IPS DF 4.7 (cell line): ENCODE measurements around the gene INKA1.
A peak's percentile ranks its signal among the peaks of the same experiment; 100 is the strongest.

ENCODE experiments used
- DNase-seq: peaks from one replicate; pipeline ENCODE4 v3.0.0-alpha.2; 2013; ENCODE audit warnings: low spot score; ENCODE audit errors: extremely low read depth

The INKA1 gene

DNA sequence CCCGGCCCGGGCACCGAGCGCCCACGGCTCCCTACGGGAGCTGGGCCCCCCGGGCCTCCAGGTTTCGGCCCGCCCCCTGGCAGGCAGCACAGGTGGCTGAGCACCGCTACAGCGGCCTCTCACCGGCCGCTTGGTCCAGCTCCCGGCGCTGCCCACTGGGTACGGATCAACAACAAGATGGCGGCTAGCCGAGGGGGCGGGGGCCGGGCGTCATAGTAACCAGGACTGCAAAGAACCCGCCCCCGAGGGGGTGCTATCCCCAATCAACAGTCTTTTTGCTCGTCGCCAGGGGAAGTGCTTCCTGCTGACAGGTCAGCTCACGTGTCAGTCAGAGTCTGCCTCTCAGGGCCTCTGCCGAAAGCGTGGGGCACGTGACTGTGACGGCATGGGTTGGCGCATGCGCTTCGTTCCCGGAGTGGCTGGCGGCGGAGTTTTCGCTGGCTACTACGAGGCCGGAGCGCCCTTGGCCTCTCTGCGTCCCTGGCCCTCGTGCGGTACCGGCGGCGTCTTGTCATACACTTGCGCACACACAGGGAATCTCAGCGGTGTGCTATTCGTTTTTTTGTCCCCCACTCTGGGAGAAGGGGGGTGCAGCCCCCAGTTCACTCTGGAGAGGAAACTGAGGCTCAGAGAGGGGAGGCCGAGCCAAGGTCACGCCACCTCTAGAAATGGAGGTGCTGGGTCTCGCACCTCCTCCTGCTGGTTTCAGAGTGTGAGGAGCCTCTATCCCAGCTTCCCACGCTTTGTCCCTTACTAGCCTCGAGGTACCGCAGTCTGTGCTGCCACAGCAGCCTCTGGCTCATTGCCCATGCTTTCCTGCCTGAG is 16.5 kb upstream of the INKA1 start, which contains the start of gene IP6K1:
Gene IP6K1, minus strand, starts transcription at position 186 of the 825 bp plus-strand sequence. CDS start 38,502 bp downstream, outside the sequence.
- DNase-seq, result peak; percentile 99

DNA sequence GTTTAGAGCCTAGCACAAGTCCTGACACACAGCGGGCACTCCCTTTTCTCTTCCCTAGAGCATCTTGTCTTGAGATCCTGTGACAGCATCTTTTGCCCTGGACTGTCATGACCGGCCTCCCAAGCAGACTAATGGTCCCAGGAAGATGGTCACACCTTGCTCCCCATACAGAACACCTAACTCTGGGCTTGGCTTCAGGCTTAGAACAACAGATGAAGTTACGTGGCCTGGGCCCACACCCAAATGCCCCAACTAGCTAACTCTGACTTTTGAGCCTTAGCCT is 15.9 kb upstream of the INKA1 start:
- DNase-seq, result no peak

DNA sequence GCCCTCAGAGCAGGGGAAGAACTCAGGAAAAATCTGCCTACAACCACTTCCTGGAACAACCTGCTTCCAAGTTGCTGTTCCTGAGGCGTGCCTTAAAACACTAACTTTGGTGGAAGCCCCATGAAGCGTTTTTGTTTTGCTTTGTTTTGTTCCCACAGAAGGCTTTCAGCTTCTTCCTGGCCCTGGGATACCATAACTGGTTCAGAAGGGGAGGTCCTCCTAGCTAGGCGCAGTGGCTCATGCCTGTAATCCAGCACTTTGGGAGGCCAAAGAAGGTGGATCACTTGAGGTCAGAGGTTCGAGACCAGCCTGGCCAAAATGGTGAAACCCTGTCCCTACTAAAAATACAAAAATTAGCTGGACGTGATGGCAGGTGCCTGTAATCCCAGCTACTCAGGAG is 15.5 kb upstream of the INKA1 start:
- no peak for DNase-seq

DNA sequence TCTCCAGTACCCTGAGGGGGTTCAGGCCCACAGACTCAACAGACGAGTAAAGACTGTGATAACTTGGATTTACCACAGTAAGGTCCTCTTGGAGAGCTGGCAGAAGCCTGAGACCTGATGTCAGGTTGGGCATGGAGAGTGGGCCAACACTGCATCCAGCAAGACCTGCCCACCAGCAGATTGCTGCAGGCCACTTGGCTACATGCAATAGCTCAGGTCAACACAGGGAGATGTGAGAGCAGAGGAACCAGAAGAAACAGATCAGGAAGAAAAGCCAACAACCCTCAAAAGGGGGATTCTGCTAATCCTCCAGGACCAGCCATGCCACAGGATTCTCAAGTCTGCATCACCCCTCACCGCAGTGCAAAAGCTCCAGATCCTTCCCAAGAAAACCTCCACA is 15.0 kb upstream of the INKA1 start:
- no peak for DNase-seq

DNA sequence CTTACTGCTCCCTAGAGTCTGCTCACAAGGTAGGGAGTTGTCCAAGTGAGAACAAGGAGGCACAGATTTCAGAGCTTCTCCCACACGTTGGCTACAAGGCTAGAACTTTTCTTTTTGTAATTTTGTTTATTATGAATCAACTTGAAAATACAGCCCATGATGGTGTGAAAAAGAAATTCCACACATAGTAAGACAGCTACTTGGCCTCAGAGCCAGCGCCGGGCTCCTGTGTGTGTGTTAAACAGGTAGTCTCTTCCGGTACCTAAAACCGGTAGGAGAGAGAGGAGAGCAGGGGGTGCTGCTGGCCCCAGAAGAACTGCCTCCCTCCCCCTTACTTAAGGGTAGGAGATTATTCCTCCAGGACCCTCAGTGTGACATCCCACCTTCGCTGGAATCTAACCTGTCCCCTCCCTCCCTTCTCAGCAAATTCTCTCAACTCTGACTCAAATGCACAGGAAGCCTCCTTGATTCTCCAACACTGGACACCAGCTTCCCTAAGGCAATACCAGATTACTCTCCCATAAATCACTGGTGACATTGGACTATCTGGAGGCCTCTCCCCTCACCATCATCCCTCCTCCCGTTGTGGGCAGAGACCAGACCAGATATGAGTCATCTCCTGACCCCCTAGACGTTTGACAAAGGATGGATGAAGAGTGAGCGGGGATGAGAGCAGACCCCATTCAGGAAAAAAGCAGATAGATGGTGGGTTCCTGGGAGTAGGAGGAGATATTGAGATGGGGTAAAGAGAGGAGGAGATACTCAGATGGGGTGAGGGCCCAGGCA is 12.2 kb upstream of the INKA1 start:
- no peak for DNase-seq

DNA sequence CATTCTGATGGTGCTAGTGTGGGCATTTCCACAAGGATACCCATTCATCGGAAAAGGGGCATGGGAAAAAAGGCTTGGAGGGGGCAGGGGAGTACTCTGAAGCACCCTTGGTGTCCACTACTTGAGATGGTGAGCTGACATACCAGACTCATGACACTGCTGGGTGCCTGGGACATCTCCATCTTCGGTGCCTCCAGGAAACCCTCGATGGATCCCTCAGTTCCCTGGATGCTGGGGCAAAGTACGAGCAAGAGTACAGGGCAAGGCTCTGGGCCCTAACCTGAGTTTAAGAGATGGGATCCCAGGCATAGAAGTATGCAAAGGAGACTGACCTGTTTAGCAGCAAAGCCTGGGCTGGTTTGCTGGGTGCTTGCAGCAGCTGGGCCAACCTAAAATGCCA is 11.5 kb upstream of the INKA1 start:
- DNase-seq, result no peak

DNA sequence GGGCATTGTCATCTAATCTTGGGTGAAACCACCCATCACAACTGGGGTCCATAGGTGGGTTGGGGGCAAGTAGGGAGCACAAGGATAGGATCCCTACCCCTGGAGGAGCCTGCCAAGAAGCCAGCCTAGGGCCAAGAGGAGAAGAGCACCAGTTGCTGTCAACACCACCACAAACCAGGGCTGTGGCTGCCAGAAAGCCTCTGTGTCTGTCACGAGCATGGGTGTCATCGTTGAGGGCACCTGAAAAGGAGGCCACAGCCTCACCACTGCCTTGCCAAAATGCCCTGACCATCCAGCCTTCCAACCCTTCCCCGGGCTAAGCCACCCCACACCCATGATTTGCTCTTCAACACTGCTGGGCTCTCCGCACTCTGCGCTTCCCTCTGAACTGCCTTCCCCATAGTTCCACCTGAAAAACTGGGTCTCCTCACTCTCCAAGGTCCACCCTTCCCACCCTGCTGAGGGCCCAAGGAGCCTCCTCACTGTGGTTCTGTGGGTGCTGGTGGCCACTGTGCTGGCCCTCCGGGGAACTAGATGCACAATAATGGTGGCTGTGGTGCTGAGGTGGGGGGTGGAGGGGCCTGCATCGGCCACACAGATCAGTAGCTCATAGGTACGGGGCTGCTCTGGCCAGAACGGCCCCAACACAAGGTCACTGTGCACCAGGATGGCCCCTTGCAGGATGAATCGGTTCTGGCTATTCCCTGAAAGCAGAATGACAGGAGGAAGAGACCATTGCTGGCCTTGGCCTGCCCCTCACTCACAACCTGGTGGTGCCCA is 10.5 kb upstream of the INKA1 start:
- no peak for DNase-seq

DNA sequence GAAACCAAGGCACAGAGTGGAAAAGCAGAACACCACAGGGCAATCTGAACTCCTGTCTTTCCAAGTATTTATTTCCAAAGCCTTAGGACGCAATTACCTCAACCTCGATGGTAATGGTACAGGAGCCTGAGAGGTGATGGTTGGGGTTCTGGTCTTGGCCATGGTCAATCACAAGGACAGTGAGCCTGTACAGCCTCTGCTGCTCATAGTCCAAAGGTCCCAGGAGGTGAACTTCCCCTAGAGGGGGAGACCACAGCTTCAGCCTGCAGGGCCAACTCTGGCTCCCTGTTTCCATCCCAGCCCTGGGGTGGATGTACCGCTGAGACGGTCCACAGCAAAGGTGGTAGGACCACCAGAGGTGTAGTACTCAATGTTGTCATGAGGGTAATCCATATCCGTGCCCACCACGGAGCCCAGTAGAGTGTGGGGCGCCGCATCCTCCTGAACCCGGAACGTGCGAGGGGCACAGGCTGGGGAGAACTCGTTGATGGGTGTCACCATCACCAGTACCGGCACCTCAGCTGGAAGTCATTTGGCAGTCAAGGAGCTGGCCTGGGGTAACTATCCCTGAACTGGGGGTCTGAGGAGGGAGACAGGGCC is 9.5 kb upstream of the INKA1 start:
- no peak for DNase-seq

DNA sequence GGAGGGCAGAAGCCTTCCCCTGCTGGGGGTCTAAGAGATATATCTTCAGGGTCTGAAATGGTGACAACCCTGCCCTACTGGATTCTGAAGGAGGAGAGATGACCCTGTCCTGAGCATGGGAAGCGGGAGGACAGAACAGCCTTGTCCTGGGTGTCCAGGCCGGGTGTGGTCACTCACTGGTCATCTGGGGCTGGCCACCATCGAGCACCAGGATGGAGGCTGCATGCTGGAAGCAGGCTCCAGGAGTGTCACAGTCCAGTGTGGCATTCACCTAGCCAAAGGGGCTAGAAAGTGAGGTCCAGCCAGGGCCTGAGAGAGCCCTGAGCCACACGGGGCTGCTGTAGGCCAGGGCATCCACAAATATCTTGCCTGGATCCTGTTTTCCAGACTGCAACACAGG is 8.6 kb upstream of the INKA1 start:
- no peak for DNase-seq

DNA sequence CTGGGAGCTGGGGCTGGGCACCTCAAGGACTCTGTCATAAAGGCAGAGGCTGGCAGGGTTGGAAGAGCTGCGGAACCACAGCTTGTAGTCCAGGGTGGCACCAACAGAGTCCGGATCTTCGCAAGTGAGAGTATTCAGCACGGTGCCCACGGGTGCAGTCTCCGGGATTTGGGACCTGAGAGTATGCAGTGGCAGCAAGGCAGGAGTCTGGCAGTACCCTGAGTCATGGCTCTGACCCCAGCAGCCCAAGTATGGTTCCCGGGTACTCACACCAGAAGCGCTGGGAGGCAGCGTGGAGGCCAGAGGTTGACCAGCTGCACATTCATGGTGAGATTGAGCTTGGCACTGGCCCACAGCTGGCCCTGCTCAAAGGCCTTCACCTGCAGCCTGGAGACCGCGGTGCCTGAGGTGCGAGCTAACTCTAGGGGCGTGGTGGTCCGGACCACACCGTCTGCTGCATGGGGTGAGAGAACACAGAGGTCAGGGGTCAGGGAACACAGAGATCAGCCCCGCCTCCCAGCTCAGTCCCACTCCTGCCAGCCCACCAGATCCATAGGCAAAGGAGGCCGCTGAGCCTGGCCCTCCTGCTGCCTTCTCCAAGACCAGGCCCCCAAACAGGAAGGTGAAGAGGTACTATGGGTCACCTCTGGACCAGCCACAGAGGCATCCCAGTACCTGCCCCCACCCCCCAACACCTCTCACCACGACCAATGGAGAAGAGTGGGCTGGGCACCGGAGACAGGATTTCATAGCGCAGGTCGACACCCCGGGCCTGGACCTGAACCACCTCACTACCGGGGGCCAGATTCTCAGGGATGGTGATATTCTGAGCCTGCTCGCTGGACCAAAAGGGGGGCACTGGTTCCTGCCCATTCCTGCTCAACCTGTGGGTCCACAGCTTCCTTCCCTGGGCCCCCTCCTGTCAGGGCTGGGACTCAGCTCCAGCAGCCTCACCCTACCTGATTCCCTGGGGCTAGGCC is 7.8 kb upstream of the INKA1 start:
- no peak for DNase-seq

DNA sequence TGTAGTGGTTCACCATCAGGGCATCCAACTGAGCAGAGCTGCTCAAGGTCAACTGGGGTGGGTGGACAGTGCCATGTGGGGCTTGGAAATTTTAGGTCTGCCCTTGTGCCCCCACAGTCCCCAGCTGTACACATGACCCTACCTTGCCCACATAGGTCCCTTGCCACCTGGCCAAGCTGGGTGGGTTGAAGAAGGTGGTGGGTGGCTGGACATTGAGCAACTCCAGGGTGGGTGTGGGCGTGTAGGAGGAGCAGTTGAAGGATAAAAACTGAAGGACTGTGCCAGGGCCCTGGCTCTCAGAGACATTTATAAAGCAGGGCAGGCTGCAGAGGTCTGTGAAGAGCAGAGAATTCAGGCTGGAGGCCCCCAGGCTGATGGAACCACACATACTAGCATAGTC is 4.0 kb upstream of the INKA1 start:
- no peak for DNase-seq

DNA sequence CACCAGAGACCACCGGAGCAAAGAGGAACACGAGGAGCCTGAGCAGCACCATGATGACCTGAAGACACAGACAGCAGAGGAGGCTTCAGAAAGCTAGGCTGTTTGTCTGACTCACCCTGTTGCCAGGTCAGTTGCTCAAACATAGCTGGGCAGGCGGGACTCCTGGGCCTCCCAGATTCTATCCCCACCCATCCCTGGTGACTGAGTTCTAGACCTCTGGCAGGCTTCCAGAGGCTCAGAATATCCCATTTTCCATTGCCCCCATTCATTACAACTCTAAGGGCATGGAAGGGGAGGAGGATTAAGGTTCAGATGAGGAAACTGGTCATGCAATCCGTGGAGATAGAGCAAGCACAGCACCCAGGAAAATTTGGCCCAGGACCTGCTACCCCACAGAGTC is 3.3 kb upstream of the INKA1 start, which contains the start of gene CDHR4:
Gene CDHR4, minus strand, starts transcription at position 113 of the 400 bp plus-strand sequence. Its CDS starts 61 bp downstream, at position 52.
- no peak for DNase-seq

DNA sequence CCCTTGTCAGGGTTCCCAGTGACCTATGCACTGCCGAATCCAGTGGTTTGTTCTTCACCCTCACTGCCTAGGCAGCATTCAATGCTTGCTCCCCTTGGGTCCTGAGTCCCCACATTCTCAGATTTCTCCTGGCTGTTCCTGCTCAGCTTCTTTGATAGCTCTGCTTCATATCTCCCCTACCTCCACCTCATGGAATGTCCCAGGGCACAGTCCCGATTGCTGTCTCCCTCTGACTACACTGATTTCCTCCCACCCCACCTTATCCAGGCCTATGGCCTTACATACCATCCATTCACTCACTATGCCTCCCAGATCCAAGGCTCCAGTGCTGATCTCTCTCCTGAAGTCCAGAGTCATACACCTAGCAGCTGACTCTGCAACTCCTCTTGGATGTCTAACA is 1.9 kb upstream of the INKA1 start:
- no peak for DNase-seq

DNA sequence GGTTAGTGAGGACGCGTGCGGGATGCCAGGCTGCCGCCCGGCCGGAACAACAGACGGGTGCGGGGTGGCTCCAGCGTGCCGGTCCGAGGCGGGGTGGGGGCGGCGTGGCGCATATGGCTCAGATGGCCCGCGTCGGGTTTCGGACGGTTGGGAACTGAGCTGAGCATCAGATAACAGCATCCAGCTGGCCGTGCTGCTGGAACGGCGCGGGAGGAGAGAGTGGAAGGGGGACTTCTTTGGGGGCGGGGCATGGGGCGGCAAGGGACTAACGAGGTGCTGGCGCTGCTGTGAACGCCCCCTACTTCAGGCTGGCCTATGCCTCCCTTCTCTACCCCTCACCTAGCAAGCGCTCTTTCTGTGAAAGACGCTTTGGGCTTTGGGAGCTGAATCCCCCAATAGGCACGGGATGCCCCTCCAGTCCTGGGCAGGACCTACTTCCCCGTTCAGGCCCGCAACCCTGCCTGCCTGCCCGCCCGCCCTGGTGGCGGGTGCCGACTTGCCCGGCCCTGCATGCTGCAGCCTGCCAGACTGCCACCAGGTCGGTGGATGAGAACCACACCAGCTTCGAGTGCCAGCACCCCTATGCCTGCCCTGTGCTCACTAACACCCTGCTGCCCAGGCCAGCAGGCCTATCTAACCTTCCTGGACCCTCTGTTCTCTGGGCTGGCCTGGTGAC is 542 bp downstream of the INKA1 start:
- DNase-seq, result no peak

DNA sequence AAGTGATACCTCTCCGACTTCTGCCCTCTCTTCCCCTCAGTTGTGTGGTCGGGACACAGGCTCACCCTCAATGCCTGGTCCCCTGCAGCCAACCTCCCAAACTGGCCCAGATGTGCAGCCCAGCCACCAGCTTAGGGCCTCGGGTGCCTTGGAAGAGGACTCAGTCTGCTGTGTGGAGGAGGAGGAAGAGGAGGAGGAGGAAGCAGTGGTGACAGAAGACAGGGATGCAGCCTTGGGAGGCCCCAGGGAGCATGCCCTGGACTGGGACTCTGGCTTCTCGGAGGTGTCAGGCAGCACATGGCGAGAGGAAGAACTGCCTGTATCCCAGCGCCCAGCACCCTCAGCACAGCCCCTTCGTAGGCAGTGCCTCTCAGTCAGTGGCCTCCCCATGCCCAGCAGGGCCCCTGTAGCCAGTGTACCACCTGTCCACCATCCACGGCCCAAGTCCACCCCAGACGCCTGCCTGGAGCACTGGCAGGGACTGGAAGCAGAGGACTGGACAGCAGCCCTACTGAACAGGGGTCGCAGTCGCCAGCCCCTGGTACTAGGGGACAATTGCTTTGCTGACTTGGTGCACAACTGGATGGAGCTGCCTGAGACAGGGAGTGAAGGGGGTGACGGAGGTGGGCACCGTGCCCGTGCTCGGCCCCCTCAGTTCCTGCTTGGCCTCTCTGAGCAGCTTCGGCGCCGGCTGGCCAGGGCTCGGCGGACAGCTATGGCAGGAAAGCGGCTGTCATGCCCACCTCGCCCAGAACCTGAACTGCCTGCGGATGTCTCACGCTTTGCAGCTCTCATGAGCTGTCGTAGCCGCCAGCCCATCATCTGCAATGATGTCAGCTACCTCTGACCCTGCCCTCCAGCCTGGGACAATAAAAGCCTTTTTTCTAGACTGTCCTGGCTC is 1.3 kb downstream of the INKA1 start:
- DNase-seq, result no peak

DNA sequence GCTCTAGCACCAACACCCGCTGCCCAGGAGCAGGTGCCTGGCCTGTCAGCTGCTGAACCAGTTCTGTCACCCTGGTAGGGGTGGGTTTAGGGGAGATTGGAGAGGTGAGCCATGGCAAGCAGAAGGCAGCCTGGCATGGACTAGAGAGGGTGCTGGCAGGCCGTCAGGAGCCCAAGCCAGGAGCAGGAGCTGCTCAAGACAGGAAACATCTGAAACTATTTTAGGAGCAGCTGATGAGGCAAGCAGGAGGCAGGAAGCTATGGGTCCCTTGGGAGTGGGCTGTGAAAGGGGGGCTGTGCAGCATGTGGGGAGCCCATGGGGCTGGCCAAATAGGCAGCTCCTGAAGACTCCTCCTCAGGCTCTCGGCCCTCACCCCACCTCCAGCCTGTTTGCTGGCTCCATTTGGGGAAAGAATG is 2.3 kb downstream of the INKA1 start:
- DNase-seq, result no peak

DNA sequence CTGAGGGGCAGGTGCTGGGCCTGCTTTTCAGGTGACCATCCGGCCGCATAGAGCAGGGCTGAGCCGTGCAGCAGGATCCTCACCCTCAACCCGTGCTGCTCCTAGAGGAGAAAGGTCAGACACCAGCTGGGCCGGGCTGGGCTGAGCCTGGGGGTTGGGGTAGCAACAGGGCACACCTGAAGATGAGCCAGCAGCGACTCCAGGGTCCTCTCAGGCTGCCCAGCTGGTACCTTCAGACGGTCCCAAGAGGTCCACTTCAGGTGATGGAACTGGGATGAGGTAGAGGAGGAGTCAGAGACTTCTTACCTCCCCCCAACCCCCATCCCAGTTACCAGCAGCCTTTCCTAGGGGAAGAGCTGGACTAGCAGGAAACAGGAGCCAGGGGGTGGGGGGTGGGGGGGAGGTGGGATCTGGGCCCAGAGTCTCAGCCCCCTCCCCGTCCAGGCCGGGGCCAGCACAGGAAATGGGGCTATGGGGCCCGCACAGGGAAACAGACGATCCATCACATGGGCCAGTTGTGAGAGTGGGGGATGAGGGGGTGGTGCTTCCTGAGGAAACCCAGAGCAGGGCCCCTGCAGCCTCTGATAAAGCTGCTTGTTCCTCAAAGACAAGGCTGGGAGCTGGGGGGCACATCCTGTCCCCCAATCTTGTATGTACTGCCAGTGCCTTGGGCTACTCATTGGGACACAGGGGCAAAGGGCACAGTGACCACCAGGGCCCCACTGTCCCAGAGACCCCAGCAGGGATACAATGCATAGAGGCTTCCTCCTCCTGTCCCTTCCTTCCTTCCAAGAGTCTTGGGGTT is 3.0 kb downstream of the INKA1 start:
- DNase-seq, result no peak

DNA sequence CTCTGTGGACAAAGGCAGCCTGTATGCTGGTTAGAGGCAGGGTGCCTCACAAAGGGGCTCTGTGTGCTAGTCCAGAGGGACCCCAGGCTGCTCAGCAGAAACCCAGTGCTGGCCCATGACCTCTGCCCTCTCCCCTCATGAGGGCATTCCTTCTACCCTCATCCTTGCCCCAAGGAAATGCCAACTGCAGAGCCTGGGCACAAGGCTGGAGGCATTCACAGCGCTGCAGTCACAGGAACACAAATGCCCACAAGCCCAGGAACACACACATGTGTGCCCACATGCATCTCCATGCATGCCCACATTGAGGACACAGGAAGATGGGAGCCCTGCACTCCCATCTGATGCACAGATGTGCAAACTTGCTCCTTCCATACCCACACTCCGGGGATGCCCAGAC is 3.8 kb downstream of the INKA1 start:
- DNase-seq, result no peak
